Stimulated activated CD4-positive, alpha-beta T cell treated with anti-CD3 and anti-CD28 coated beads, Interleukin-2, amount 100 ng/mL, for 24 hours (primary cell): ENCODE measurements around the gene STX16.
A peak's percentile ranks its signal among the peaks of the same experiment; 100 is the strongest.
"Not testable (repeated sequence)": the region's sequence is repeated elsewhere in the genome, so short reads cannot be mapped to it uniquely, and the experiment has no call there.

Source experiments
- DNase-seq, 2 donors: peaks; one replicate each; pipeline ENCODE4 v3.0.0-alpha.2; 2020

The STX16 gene

GRCh38 chr20:58637466-58638213 lies 13.4 kb upstream of the STX16 start:
- no peak for DNase-seq

- DNase-seq, result no peak
These were observed 12.5 kb upstream of the STX16 start for GRCh38 chr20:58638467-58639181.

- no peak for DNase-seq
These were observed 11.6 kb upstream of the STX16 start for GRCh38 chr20:58639182-58640146.

- no peak for DNase-seq
These were observed 10.6 kb upstream of the STX16 start for GRCh38 chr20:58640446-58640845.

GRCh38 chr20:58642441-58642840 lies 8.6 kb upstream of the STX16 start:
- DNase-seq, result peak in 1 of 2 donors; percentile 4

DNA sequence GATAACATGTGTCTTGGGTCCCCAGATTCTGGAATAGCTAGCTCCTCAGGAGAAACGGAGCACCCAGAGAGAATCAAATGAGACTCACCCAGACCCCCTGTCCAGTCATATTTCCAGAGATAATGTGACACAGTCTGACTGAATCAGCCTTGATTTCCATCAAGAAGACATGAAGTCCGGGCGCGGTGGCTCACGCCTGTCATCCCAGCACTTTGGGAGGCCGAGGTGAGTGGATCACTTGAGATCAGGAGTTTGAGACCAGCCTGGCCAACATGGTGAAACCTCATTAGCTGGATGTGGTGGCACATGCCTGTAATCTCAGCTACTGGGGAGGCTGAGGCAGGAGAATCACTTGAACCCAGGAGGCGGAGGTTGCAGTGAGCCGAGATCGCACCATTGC lies 8.2 kb upstream of the STX16 start:
- not testable (repeated sequence) for DNase-seq

- DNase-seq, result peak in 1 of 2 donors; percentile 11
These were observed 5.6 kb upstream of the STX16 start for GRCh38 chr20:58645412-58645968.

DNA sequence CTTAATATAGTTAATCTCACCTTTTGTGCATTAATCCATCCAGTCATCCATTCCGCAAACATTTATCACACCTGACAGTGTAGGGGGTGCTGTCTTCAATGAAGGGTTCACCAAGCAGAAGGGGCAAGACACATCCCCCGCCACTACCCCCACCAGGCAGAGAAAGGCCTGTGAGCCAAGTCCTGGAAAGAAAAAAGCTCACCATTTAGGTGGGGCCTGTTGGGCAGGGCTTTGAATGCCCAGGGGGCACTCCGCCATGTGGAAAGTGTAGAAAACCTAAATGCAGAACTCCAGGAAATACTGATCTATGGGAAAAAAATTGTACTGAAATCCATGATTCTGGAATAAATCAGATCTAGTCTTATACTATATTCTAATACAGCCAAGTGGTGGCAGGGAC lies 4.8 kb upstream of the STX16 start:
- peak in 1 of 2 donors; percentile 13 for DNase-seq

GRCh38 chr20:58646703-58647102 lies 4.4 kb upstream of the STX16 start:
- DNase-seq, result no peak

DNA sequence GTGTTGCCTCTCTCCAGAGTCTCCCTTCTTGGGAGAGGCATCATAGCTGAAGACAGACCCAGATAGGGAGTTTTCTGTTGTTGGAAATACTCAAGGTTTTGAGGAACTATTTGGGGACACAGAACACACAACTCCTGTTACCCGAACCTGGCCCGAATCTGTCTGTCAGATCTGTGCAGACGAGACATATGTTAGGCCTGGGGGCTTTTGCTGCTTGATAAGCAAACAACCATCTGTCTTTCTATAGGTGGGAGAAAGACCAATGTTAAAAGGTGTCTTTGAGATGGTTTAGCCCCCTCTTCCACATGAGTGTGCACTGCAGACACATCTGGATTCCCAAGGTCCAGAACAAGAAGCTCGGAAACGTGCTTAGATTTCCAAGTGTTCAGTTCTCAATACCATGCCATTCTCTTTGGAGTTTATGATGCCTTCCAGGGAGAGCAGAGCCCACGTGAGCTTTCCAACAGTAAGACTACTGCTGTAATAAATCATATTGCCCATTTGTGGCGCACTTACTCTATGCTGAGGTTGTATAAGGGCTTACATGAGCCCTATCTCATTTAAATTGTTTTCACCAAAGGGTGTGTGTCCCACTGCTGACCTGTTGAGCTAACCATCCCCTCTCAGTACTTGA lies 3.8 kb upstream of the STX16 start:
- DNase-seq, result peak in 1 of 2 donors; percentile 3

DNA sequence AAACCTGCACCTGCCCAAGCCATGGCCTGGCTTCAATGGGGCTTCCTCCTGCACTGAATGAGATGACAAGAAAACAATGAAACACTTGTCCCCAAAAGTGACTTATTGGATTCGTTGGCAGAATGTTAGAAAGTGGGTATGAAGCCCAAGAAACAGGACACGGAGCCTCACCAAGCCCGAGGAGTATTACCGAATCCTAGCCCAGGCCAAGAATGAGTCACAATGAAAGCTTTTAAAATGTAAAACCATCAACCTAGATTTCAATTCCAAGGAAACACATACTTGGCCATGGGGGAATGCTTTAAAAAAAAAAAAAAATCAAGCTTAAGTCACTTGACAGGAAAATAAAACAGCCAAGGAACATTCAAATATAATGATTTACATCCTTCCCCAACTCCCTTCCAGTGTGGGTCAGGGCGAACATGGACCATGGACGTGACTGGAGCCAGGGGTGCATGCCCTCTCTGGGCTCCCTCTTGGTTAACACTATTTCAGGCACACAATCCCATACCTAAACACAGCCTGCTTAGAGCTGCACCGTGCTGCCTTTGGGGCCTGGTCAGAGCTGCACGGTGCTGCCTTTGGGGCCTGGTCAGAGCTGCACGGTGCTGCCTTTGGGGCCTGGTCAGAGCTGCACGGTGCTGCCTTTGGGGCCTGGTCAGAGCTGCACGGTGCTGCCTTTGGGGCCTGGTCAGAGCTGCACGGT lies 3.1 kb upstream of the STX16 start:
- peak in 1 of 2 donors; percentile 10 for DNase-seq

DNA sequence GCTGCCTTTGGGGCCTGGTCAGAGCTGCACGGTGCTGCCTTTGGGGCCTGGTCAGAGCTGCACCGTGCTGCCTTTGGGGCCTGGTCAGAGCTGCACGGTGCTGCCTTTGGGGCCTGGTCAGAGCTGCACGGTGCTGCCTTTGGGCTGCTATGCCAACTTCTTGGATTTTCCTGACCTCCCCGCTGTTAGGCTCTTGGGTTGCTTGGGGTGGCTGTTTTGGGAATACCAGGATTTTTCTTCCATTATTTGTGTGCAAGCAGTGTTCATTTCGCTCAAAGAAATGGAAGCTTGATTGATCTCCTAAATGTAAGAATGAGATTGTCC lies 2.6 kb upstream of the STX16 start:
- DNase-seq, result peak in 1 of 2 donors; percentile 8

DNA sequence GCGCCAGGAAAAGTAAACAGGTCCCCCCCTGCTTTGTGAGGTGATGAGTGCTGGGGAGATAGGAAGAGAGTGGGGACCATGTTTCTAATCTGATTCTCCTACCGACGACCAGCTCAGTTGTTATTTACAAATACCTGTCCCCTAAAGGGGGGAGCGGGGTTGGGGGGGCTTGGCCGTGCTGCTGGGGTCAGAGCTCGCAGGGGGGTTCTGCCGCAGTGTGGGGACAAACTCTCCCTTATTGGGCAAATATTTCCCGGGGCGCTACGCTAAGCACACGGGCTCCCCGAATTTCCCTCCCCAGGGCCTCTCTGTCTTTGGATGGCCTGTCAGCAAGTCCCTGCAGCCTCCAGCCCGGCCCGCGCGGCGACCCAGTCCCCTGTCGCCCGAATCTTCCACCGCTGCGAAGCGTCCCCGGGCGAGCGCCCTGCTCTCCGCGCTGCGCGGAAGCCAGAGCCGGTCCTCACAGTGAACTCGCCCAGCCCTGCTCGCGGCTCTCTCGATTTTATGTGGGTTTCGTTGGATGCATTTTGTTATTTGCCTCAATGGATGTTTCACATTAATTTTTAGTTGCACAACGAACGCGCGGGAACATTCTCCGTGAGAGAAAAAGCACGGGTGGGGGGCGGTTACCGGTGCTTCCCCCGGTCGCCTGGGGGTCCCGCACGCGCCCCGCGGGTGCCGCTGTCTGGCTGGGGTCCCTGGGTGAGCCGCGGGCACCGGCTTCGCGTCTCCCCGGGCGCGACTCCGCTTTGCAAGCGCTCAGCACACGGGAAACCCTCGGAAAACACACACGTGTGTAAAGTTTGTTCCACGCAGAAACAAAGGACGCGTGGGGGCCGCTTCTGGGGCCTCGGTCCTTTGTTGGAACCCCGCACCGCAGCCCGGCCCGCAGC lies 1.5 kb upstream of the STX16 start:
- DNase-seq, result peak; percentile 50 to 55

GRCh38 chr20:58650181-58650775 lies 805 bp upstream of the STX16 start:
- DNase-seq, result peak; percentile 54

DNA sequence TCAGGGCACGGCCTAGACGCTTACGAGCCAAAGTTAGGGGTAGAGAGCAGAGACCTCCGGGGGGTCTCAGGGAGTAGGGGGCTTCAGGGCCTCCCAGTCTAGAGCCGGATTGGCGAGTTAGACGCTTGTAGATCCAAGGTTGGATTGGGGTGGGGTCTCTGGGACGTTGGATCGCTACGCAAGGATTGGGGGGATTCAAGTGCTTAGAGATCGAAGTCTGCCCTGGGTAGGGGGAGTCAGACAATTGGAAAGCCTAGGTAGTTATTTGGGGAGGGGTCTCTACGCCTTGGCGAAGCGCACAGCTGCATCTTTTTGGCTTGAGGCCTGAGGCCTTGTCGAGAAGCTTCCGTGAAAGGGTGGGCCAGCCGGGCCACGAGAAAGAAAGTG lies 469 bp downstream of the STX16 start:
- no peak for DNase-seq

DNA sequence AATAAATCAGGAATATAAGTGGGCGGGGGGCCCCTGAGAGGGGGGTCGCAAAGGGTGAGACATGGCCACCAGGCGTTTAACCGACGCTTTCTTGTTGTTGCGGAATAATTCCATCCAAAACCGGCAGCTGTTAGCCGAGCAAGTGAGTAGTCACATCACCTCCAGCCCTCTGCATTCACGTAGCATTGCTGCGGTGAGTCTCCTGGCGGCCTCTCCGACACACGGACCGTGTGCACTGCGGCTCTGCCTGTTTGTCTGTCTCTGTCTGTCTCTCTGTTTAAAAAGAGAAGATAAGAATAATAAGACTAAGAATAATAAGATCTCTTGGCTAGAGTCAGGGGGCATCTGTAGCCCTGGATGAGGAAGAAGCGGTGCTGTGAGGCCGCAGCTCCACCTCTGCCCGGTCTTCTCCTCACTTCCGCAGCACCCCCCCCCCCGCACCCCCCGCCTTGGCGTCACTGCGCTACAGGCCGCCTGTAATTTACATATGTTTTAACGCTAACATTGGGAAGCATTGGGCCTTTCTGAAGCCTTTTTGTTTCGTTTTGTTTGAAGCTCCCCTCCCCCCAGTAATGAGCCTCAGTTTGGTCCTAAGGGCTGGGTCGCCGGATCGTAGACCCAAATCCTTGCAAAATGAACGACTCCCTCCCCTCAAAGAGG lies 993 bp downstream of the STX16 start:
- DNase-seq, result peak; percentile 52 to 61

DNA sequence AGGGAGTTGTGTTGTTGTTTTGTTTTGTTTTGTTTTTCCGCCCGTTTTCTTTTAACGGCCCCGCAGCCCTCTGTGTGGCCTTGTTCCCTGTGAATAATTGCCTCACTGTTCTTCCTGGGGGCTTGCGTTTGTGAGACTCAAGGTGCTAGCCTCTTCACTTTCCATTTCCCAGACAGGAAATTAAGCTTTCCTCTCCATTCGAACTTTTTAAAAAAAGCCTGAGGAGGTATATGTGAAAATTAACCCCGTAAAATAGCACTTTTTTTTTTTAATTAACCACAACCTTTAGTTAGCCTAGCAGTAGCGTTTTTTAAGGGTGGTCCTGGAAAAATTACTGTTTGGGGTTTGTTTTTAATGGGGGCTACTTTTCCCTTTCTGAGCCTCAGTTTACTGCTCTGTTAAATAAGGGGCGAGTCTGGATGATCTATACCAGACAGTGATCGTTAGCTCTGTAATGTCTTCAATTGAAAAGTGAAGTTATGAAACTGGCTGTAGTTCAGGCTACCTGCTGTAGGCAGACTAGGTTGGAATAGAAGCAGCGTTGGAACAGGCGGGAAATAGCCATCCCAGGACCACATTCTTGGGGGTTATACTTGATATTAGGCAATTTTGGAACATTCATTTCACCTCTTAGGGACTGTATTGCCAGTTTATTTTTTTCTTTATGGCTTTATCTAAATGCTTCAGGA lies 1.7 kb downstream of the STX16 start:
- no peak for DNase-seq

DNA sequence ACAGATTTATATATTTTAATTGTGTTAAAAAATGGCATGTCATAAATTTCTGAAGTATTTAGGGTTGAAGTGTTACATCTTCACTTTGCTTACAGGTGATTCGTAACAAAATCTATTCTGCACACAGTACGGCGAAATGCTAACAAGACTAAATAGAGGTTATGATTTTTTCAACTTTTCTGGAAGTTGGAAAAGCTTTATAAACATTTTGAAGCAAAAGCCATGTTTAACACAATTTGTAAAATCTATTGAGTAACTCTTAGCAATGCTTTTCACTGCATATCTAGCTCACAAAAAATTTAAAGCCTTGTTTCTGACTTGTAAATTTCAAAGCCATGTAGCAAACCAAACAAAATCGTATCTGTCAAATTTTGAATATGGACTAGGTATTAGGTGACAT lies 3.3 kb downstream of the STX16 start:
- DNase-seq, result no peak
